HepG2 (cell line): ENCODE results near the gene PYGB. TPM values are rescaled to one million over a fixed set of nuclear protein-coding genes. Genes with fewer than 3 reads are reported as not detected.

ENCODE experiments used
- ARNT ChIP-seq: fragments of 450-650 bp; IDR thresholded peaks from 2 replicates; pipeline ENCODE4 v1.6.1; 2017
- BATF2 ChIP-seq: sonication (generic); formaldehyde crosslinking; IDR thresholded peaks from 2 replicates; pipeline ENCODE4 v1.8.0; 2022; ENCODE audit warnings: mild to moderate bottlenecking, missing genetic modification reagents, moderate library complexity
- CAMTA2 ChIP-seq: sonication (generic); formaldehyde crosslinking; IDR thresholded peaks from 2 replicates; pipeline ENCODE4 v1.4.0; 2020; ENCODE audit warnings: mild to moderate bottlenecking, missing genetic modification reagents, borderline replicate concordance
- ERF ChIP-seq: IDR thresholded peaks from 2 replicates; pipeline ENCODE4 v1.6.1; 2018; ENCODE audit warnings: missing biosample characterization, missing genetic modification reagents
- PAF1 ChIP-seq: IDR thresholded peaks from 2 replicates; pipeline ENCODE4 v1.6.1; 2016; ENCODE audit warnings: missing genetic modification reagents, missing compliant biosample characterization
- PRDM10 ChIP-seq: sonication (generic); formaldehyde crosslinking; IDR thresholded peaks from 2 replicates; pipeline ENCODE4 v1.4.0; 2020; ENCODE audit warnings: low read depth, missing genetic modification reagents
- SATB2 ChIP-seq: sonication (generic); formaldehyde crosslinking; IDR thresholded peaks from 2 replicates; pipeline ENCODE4 v1.5.0; 2020; ENCODE audit warnings: missing genetic modification reagents
- ZBTB46 ChIP-seq: sonication (generic); formaldehyde crosslinking; IDR thresholded peaks from 2 replicates; pipeline ENCODE4 v1.4.0; 2020; ENCODE audit warnings: mild to moderate bottlenecking, missing genetic modification reagents, borderline replicate concordance
- ZFP1 ChIP-seq: IDR thresholded peaks from 2 replicates; pipeline ENCODE4 v1.6.1; 2016
- ZFP36L1 ChIP-seq: sonication (generic); formaldehyde crosslinking; IDR thresholded peaks from 2 replicates; pipeline ENCODE4 v1.8.0; 2022; ENCODE audit warnings: mild to moderate bottlenecking, missing genetic modification reagents, moderate library complexity
- ZIK1 ChIP-seq: sonication (generic); formaldehyde crosslinking; IDR thresholded peaks from 2 replicates; pipeline ENCODE4 v1.5.0; 2020; ENCODE audit warnings: mild to moderate bottlenecking, low read depth, missing genetic modification reagents, borderline replicate concordance
- ZKSCAN5 ChIP-seq: sonication (generic); formaldehyde crosslinking; IDR thresholded peaks from 2 replicates; pipeline ENCODE4 v1.5.1; 2020; ENCODE audit warnings: mild to moderate bottlenecking, missing genetic modification reagents
- ZNF142 ChIP-seq: sonication (generic); formaldehyde crosslinking; IDR thresholded peaks from 2 replicates; pipeline ENCODE4 v1.4.0; 2020; ENCODE audit warnings: missing genetic modification reagents
- ZNF317 ChIP-seq: sonication (generic); formaldehyde crosslinking; IDR thresholded peaks from 2 replicates; pipeline ENCODE4 v1.5.0; 2020; ENCODE audit warnings: mild to moderate bottlenecking, missing genetic modification reagents
- ZNF333 ChIP-seq: sonication (generic); formaldehyde crosslinking; IDR thresholded peaks from 2 replicates; pipeline ENCODE4 v1.4.0; 2020; ENCODE audit warnings: mild to moderate bottlenecking, missing genetic modification reagents, borderline replicate concordance
- ZNF569 ChIP-seq: sonication (generic); formaldehyde crosslinking; IDR thresholded peaks from 2 replicates; pipeline ENCODE4 v1.5.0; 2020; ENCODE audit warnings: mild to moderate bottlenecking, missing genetic modification reagents, moderate library complexity, borderline replicate concordance
- ZNF780A ChIP-seq: sonication (generic); formaldehyde crosslinking; IDR thresholded peaks from 2 replicates; pipeline ENCODE4 v1.8.0; 2022; ENCODE audit warnings: mild to moderate bottlenecking, missing genetic modification reagents, moderate library complexity
- ZNF784 ChIP-seq: sonication (generic); formaldehyde crosslinking; IDR thresholded peaks from 2 replicates; pipeline ENCODE4 v1.5.1; 2020; ENCODE audit warnings: missing genetic modification reagents, mild to moderate bottlenecking, borderline replicate concordance
- polyA plus RNA-seq, 8 experiments: library from polyadenylated mRNA; depleted of rRNA in 3 of 8; stranded (reverse) in 7 of 8; unstranded in 1 of 8; fragments of >200 nt; fragmentation: Illumina TruSeq in 4 of 8; extraction: Trizol in 4 of 8; gene quantifications; 2 replicates each; pipeline versions ENCODE4 v1.2.1 to v1.2.3, GENCODE V29; 2011 to 2016; ENCODE audit warnings: low read depth in 4 of 8, missing spikeins in 1 of 8, mixed read lengths in 1 of 8; ENCODE audit not compliant: insufficient read depth in 1 of 8
- total RNA-seq, 5 experiments: library from RNA; depleted of rRNA; stranded (reverse); fragments of >200 nt; fragmentation: Illumina TruSeq; extraction: Trizol; gene quantifications; 2 replicates each; pipeline ENCODE4 v1.2.3, GENCODE V29; 2016; ENCODE audit warnings: low read depth in 1 of 5

The PYGB gene
- total and polyA plus RNA-seq, 2 of the 13 experiments (the other 11 are each of a cell fraction or from before 2014, with no cell fraction given) = 24.2 to 86.3 TPM

GRCh38 chr20:25227317-25227831 lies 20.5 kb upstream of the PYGB start (continued):
- TF ChIP-seq ZKSCAN5 (no peak), PRDM10 (CRISPR knock-in tag) (no peak), ZFP36L1 (CRISPR knock-in tag) (no peak), ZNF784 (CRISPR knock-in tag) (no peak), ZNF333 (CRISPR knock-in tag) (no peak), ERF (no peak; the same call in none of the 2 replicates), ARNT (no peak), PAF1 (CRISPR knock-in tag) (no peak), ZNF317 (CRISPR knock-in tag) (no peak), CAMTA2 (CRISPR knock-in tag) (no peak), ZBTB46 (CRISPR knock-in tag) (no peak), SATB2 (CRISPR knock-in tag) (no peak), ZIK1 (no peak), ZNF142 (CRISPR knock-in tag) (no peak), ZFP1 (CRISPR knock-in tag) (no peak), ZNF569 (CRISPR knock-in tag) (no peak), ZNF780A (CRISPR knock-in tag) (no peak), BATF2 (CRISPR knock-in tag) (no peak)
